ENCODE measurements around the gene PROC. TPM values are rescaled to one million over a fixed set of nuclear protein-coding genes. Genes with fewer than 3 reads are reported as not detected.

The PROC gene
- total RNA-seq, 1 experiment from 2014 or later, result 1.1 TPM

GRCh38 chr2:127415593-127416505 lies 2.4 kb upstream of the PROC start:
- intact Hi-C loops (cut with micrococcal nuclease; ENCODE audit: unreplicated experiment), result loop anchor here (5.0 kb wide), 1 partner anchor 84 kb away; no protein-coding TSS in a partner anchor
- TF ChIP-seq POLR2AphosphoS5 (IDR thresholded peaks at IDR 0.05; ENCODE audit: low read depth, low read length), result no peak
- TF ChIP-seq SIN3A (IDR thresholded peaks at IDR 0.05; ENCODE audit: borderline replicate concordance, insufficient read depth, low read depth, low read length), result 0 out of 2 replicates have a peak, but pooled peaks have one; percentile 39
- no peak for TF ChIP-seq REST (IDR thresholded peaks at IDR 0.05; ENCODE audit: insufficient read depth in 1 of 2, low read depth in 2 of 2, low read length in 1 of 2)
- peak; percentile 94 for TF ChIP-seq CTCF (IDR thresholded peaks at IDR 0.05)
- TF ChIP-seq TCF7L2 (IDR thresholded peaks at IDR 0.05; ENCODE audit: low read depth, low read length), result no peak
- BruUV-seq (replicated peaks), result no TSS peak
- Histone ChIP-seq H3K9me3 (ENCODE audit: control insufficient read depth, insufficient read depth, low read depth, low read length) (no peaks in the 10 kb centered on the region), H3K4me3 (ENCODE audit: low read depth in 2 of 2, low read length in 2 of 2) (peak overlapping the region; percentile 35 to 51), H3K27me3 (ENCODE audit: control insufficient read depth, insufficient read depth, low read length) (no peaks in the 10 kb centered on the region), H3K27ac (ENCODE audit: low read length) (peak overlapping the region; percentile 74), H3K4me1 (ENCODE audit: control insufficient read depth, insufficient read depth, low read length) (peaks cover 61% of the 10 kb centered on the region), H3K36me3 (ENCODE audit: control insufficient read depth, insufficient read depth, low read length) (no peaks in the 10 kb centered on the region)
- ChIA-PET POLR2A (interaction anchor here (0.6 to 0.7 kb wide), 3 partner anchors 93 to 428 kb away, joined by 3 to 6 read pairs (median 4); no protein-coding TSS in a partner anchor), CTCF (interaction anchor here (0.6 to 1.1 kb wide), 5 partner anchors 17 to 200 kb away, joined by 3 read pairs; no protein-coding TSS in a partner anchor)
- ATAC-seq, result peak; percentile 83
- no peak for DNase-seq (ENCODE audit: low read depth, low spot score)
- in situ Hi-C loops (cut with HindIII; ENCODE audit: low pct_unique_long_range_greater_than_20kb, low sequenced_read_pairs), result loop anchor here (10.0 kb wide), 1 partner anchor 59 kb away; no protein-coding TSS in a partner anchor

DNA sequence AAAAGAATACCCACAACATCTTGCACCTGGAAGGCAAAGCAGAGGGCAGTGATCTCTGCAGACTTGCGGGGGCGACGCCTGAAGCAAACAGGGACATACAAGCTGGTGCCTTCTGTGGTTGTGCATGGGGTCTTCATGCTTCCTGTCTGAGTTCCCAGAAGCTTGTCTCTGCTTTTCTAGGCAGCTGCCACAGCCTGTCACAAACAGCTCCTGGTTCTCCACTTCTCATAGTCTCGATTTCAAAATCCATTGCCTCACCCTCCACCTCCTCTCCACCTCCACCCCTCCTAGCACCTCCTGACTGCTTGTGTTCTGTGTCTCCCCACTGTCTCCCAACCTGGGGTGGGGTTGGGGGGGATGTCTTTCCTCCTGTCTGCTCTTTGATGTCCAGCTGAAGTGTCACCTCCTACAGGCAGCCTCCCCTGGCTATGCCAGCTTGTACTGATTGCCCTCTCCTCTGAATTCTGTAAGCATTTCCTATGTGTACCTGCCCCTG lies 1.7 kb upstream of the PROC start:
- in situ Hi-C loops (cut with HindIII; ENCODE audit: low pct_unique_long_range_greater_than_20kb, low sequenced_read_pairs) (loop anchor here (10.0 kb wide), 1 partner anchor 58 kb away; no protein-coding TSS in a partner anchor), intact Hi-C loops (cut with micrococcal nuclease; ENCODE audit: unreplicated experiment) (loop anchor here (5.0 kb wide), 1 partner anchor 84 kb away; no protein-coding TSS in a partner anchor)
- ChIA-PET POLR2A (interaction anchor here (0.6 to 0.7 kb wide), 3 partner anchors 92 to 428 kb away, joined by 3 to 6 read pairs (median 4); no protein-coding TSS in a partner anchor), CTCF (interaction anchor here (0.7 to 1.1 kb wide), 4 partner anchors 18 to 199 kb away, joined by 3 read pairs; no protein-coding TSS in a partner anchor)
- Histone ChIP-seq H3K36me3 (ENCODE audit: control insufficient read depth, insufficient read depth, low read length) (no peaks in the 10 kb centered on the region), H3K4me1 (ENCODE audit: control insufficient read depth, insufficient read depth, low read length) (peaks cover 54% of the 10 kb centered on the region), H3K9me3 (ENCODE audit: control insufficient read depth, insufficient read depth, low read depth, low read length) (no peaks in the 10 kb centered on the region), H3K4me3 (ENCODE audit: low read depth in 2 of 2, low read length in 2 of 2) (peak overlapping the region; percentile 35 to 51; a peak in 3 of 4 replicates), H3K27me3 (ENCODE audit: control insufficient read depth, insufficient read depth, low read length) (no peaks in the 10 kb centered on the region), H3K27ac (ENCODE audit: low read length) (peak overlapping the region; percentile 50)
- DNase-seq (ENCODE audit: low read depth, low spot score) (no peak), ATAC-seq (no peak)
- peak; percentile 32; the same call in 1 of the 2 replicates for TF ChIP-seq TCF7L2 (IDR thresholded peaks at IDR 0.05; ENCODE audit: low read depth, low read length)
- no peak for TF ChIP-seq SIN3A (IDR thresholded peaks at IDR 0.05; ENCODE audit: borderline replicate concordance, insufficient read depth, low read depth, low read length)
- BruUV-seq (replicated peaks), result no TSS peak

Data from Panc1 (cell line).